ENCODE results near the gene PDE4DIP.
"Not testable (repeated sequence)": the region's sequence is repeated elsewhere in the genome, so short reads cannot be mapped to it uniquely, and the experiment has no call there.

DNA sequence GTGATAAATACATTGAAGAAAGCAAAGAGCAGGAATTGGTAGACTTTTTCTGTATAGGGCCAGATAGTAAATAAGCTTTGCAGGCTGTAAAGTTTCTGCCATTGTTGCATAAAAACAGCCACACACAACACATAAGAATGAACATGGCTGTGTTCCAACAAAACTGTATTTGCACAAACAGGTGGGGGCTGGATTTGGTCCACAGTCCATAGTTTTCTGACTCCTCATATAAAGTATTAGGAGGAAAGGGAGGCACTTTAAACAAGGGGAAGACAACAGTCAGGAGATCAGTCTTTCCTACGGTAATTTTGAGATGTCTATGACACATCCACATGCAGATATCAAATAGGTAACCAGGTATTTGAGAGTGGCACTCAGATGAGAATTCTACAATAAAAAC is 100.9 kb downstream of the PDE4DIP start:
- TF ChIP-seq CTCF (IDR thresholded peaks at IDR 0.05; ENCODE audit: low read length); EZH2 (IDR thresholded peaks at IDR 0.05; ENCODE audit: borderline replicate concordance, low read length): not testable (repeated sequence)

Measured in OCI-LY1 (cell line).